ENCODE data around the gene FN1.

GRCh38 chr2:215476424-215476823 lies 40.6 kb upstream of the FN1 start:
- TF ChIP-seq CTCF (IDR thresholded peaks at IDR 0.05) (no peak), POLR2A (IDR thresholded peaks at IDR 0.05) (no peak)

Measured in thyroid gland (tissue), 4 donors.